ENCODE data around the gene XXYLT1. TPM values are rescaled to one million over a fixed set of nuclear protein-coding genes. Genes with fewer than 3 reads are reported as not detected.
A peak's percentile ranks its signal among the peaks of the same experiment; 100 is the strongest.
"Not testable (repeated sequence)": the region's sequence is repeated elsewhere in the genome, so short reads cannot be mapped to it uniquely, and the experiment has no call there.

Gene XXYLT1
- total RNA-seq, 6 experiments from 2014 or later: 1.7 to 6.5 (median 2.1) TPM

DNA sequence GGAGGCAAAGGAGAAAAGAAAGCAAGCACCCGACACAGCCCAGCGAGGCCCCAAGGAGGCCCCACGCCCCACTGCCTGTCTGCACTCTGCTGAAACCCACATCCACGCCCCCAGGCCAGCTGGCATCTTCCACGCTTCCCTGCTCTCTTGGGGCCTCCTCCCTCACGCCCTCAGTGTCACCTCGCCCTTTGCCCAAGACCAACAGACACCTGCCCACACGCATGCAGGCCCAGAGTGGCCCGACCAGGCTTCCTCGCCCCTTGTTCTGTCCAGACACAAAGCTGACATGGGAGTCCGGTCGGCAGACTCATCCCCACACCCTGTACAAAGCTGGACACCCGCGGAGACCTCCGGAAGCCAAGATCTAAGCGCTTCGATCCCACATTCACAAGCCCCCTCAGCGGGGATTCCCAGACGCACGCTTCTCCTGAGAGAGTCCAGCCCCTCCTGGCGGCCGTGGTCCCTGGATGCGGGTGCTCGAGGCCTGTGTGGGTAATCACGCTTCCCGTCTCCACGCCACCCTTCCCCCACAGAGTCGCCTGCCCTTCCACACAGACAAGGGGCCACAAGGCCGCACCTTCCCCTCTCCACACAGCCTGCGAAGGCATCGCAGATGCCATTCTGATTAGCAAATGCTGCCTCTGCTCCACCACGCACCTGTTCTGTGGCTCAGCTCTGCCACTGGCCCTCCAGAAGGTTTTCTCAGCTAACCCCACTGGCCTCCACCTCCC, 176.6 kb downstream of the XXYLT1 start:
- ATAC-seq (peak in 2 of 4 donors; percentile 9 to 40), DNase-seq (peak in 2 of 3 donors; percentile 19 to 52)
- no peaks in the 10 kb centered on the region for H3K4me1 ChIP-seq
- H3K36me3 ChIP-seq: no peaks in the 10 kb centered on the region
- intact Hi-C loops (cut with DNase I): no loop called here
- WGBS (ENCODE audit: insufficient coverage, low coverage, low lambda C conversion rate, missing lambda C conversion rate): 93% methylated on average over 21 of the region's 32 CpGs
- no peaks in the 10 kb centered on the region for H3K9me3 ChIP-seq
- no peaks in the 10 kb centered on the region for H3K27me3 ChIP-seq
- TF ChIP-seq POLR2A (IDR thresholded peaks at IDR 0.05): no peak
- TF ChIP-seq, protein P1, sequence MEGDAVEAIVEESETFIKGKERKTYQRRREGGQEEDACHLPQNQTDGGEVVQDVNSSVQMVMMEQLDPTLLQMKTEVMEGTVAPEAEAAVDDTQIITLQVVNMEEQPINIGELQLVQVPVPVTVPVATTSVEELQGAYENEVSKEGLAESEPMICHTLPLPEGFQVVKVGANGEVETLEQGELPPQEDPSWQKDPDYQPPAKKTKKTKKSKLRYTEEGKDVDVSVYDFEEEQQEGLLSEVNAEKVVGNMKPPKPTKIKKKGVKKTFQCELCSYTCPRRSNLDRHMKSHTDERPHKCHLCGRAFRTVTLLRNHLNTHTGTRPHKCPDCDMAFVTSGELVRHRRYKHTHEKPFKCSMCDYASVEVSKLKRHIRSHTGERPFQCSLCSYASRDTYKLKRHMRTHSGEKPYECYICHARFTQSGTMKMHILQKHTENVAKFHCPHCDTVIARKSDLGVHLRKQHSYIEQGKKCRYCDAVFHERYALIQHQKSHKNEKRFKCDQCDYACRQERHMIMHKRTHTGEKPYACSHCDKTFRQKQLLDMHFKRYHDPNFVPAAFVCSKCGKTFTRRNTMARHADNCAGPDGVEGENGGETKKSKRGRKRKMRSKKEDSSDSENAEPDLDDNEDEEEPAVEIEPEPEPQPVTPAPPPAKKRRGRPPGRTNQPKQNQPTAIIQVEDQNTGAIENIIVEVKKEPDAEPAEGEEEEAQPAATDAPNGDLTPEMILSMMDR (IDR thresholded peaks at IDR 0.05): no peak
- H3K27ac ChIP-seq: no peak overlapping the region
- no peak overlapping the region for H3K4me3 ChIP-seq

DNA sequence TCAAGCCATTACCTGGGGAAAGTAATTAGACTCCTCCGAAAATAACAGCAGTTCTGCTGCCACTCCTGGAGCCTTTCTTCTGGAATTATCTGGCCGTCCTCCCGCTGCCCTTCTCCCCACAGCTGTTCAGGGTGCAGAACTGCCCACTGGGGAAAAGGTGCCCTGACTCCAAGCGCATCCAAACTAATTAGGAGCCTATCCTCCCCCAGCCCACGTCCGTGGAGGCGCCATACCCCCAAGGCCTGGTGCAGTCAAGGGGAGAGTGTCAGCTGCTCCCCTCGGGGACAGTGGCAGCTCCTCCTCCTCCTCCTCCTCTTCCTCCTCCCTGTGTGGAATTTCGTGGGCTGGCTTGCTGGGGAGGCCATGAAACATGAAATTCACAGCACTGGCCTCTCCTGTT, 177.2 kb downstream of the XXYLT1 start:
- Histone ChIP-seq H3K4me3 (no peak overlapping the region), H3K36me3 (no peaks in the 10 kb centered on the region), H3K9me3 (no peaks in the 10 kb centered on the region), H3K4me1 (no peaks in the 10 kb centered on the region), H3K27me3 (no peaks in the 10 kb centered on the region), H3K27ac (no peak overlapping the region)
- peak in 2 of 3 donors; percentile 6 to 26 for DNase-seq
- 87% methylated on average over 3 of the region's 9 CpGs for WGBS (ENCODE audit: insufficient coverage, low coverage, low lambda C conversion rate, missing lambda C conversion rate)
- no peak for TF ChIP-seq POLR2A (IDR thresholded peaks at IDR 0.05)
- TF ChIP-seq, protein P1 (IDR thresholded peaks at IDR 0.05): no peak
- no peak for ATAC-seq
- intact Hi-C loops (cut with DNase I): no loop called here

DNA sequence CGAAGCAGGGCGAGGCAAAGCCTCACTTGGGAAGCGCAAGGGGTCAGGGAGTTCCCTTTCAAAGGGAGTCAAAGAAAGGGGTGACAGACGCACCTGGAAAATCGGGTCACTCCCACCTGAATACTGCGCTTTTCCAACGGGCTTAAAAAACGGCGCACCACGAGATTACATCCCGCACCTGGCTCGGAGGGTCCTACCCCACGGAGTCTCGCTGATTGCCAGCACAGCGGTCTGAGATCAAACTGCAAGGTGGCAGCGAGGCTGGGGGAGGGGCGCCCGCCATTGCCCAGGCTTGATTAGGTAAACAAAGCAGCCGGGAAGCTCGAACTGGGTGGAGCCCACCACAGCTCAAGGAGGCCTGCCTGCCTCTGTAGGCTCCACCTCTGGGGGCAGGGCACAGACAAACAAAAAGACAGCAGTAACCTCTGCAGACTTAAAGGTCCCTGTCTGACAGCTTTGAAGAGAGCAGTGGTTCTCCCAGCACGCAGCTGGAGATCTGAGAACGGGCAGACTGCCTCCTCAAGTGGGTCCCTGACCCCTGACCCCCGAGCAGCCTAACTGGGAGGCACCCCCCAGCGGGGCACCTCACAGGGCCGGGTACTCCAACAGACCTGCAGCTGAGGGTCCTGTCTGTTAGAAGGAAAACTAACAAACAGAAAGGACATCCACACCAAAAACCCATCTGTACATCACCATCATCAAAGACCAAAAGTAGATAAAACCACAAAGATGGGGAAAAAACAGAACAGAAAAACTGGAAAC, 182.9 kb downstream of the XXYLT1 start:
- DNase-seq; H3K27ac ChIP-seq; ATAC-seq; H3K4me1 ChIP-seq; H3K4me3 ChIP-seq; intact Hi-C loops (cut with DNase I); H3K27me3 ChIP-seq; H3K36me3 ChIP-seq; H3K9me3 ChIP-seq: not testable (repeated sequence)
- 38% methylated on average over 5 of the region's 25 CpGs for WGBS (ENCODE audit: insufficient coverage, low coverage, low lambda C conversion rate, missing lambda C conversion rate)

DNA sequence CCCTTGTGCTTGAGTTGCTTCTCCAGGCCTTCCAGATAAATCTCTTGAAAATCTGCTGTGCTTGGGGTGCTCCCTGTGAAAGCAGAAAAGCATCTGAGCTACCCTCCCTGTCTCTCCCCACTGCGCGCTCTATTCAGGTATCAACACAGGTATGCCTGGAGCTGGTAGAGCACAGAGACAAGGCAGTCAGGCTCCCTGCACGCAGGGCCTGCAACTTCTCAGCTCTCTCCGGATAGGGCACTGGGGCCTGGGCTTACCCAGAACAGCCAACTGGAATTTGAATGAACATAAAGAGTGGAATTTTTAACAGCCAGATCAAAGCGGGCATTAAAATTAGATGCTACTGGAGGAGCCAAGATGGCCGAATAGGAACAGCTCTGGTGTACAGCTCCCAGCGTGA, 183.6 kb downstream of the XXYLT1 start:
- no peaks in the 10 kb centered on the region for H3K9me3 ChIP-seq
- ATAC-seq (peak in 1 of 4 donors; percentile 20), DNase-seq (peak in 1 of 3 donors; percentile 27)
- intact Hi-C loops (cut with DNase I): no loop called here
- no peaks in the 10 kb centered on the region for H3K4me1 ChIP-seq
- H3K4me3 ChIP-seq: no peak overlapping the region
- no peak for TF ChIP-seq POLR2A (IDR thresholded peaks at IDR 0.05)
- TF ChIP-seq, protein P1 (IDR thresholded peaks at IDR 0.05): no peak
- WGBS (ENCODE audit: insufficient coverage, low coverage, low lambda C conversion rate, missing lambda C conversion rate): no CpG with 5 or more reads among the region's 7 CpGs
- no peak overlapping the region for H3K27ac ChIP-seq
- no peaks in the 10 kb centered on the region for H3K36me3 ChIP-seq
- no peaks in the 10 kb centered on the region for H3K27me3 ChIP-seq

DNA sequence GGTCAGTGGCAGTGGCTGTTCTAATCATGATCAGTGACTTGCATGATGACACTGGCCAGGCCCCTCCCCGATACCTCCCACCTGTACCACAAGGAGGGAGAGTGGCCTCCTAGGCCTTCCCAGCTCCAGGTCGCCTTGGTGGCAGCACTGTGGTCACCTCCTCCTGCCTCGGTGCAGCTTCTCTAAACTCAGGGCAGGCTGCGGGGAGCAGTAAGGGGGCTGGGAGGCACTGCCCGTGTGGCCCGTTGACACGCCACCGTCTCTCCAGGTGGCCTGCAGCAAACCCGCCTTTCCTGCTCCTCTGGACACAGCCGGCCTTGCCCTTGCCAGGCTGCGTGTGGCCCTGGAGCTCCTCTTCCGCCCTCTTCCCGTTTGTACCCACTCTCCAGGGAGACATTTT, 184.1 kb downstream of the XXYLT1 start:
- TF ChIP-seq, protein P1 (IDR thresholded peaks at IDR 0.05): no peak
- TF ChIP-seq POLR2A (IDR thresholded peaks at IDR 0.05): no peak
- intact Hi-C loops (cut with DNase I): no loop called here
- Histone ChIP-seq H3K9me3 (no peaks in the 10 kb centered on the region), H3K27me3 (no peaks in the 10 kb centered on the region), H3K27ac (no peak overlapping the region), H3K36me3 (no peaks in the 10 kb centered on the region), H3K4me1 (no peaks in the 10 kb centered on the region), H3K4me3 (no peak overlapping the region)
- ATAC-seq (no peak), DNase-seq (peak in 1 of 3 donors; percentile 36)
- 50% methylated on average over 1 of the region's 13 CpGs for WGBS (ENCODE audit: insufficient coverage, low coverage, low lambda C conversion rate, missing lambda C conversion rate)

Measured in right lobe of liver (tissue), 6 donors.